ENCODE results near the gene STXBP5. TPM values are rescaled to one million over a fixed set of nuclear protein-coding genes. Genes with fewer than 3 reads are reported as not detected.

STXBP5 gene
- total RNA-seq, 1 donor from 2014 or later, result 14.4 TPM

DNA sequence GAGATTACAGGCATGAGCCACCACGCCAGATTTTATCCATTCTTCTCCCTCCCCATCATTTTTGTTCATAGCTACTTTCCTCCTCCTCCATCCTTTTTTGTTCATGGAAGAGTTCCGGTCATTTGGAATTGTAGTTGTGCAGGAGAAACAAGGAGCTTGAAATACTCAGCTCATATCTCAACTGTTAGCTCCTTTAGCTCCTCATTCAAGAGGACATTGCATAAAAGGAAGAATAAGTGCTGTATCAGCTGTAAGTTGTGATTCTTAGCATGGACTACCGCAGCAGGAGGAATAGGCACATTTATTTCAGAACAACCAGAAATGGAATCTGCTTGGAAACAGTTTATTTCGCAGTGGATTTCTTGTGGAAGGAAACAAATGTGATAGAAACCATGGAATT lies 7.6 kb downstream of the STXBP5 start:
- H3K4me1 ChIP-seq, result peaks cover 37% of the 10 kb centered on the region
- intact Hi-C loops (cut with micrococcal nuclease), result no loop called here
- no peak for DNase-seq
- H3K36me3 ChIP-seq, result no peaks in the 10 kb centered on the region
- H3K9me3 ChIP-seq (replicated peaks), result no peaks in the 10 kb centered on the region
- no peak overlapping the region for H3K4me3 ChIP-seq
- no peak overlapping the region for H3K27ac ChIP-seq (replicated peaks)
- TF ChIP-seq, protein P1, sequence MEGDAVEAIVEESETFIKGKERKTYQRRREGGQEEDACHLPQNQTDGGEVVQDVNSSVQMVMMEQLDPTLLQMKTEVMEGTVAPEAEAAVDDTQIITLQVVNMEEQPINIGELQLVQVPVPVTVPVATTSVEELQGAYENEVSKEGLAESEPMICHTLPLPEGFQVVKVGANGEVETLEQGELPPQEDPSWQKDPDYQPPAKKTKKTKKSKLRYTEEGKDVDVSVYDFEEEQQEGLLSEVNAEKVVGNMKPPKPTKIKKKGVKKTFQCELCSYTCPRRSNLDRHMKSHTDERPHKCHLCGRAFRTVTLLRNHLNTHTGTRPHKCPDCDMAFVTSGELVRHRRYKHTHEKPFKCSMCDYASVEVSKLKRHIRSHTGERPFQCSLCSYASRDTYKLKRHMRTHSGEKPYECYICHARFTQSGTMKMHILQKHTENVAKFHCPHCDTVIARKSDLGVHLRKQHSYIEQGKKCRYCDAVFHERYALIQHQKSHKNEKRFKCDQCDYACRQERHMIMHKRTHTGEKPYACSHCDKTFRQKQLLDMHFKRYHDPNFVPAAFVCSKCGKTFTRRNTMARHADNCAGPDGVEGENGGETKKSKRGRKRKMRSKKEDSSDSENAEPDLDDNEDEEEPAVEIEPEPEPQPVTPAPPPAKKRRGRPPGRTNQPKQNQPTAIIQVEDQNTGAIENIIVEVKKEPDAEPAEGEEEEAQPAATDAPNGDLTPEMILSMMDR (IDR thresholded peaks at IDR 0.05; ENCODE audit: borderline replicate concordance), result no peak
- no peaks in the 10 kb centered on the region for H3K27me3 ChIP-seq (ENCODE audit: low read depth)

DNA sequence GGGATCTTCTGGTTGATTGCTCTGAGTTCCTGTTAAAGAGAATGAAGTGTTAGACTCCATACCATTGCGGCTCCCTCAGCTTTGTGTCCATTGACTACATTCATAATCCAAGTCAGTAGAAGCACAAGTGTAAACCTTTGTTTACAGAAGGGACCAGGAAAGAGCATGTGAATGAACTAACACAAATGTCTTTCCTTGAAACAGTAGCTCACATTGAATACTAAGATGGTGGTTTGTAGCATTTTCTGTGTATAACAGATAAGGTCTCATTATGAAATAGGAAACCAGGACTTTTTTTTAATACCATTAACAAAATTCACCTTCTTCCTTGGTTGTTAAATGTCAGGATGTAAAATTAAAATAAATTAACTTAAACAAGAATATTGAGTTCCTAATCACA lies 8.4 kb downstream of the STXBP5 start:
- DNase-seq, result no peak
- H3K27me3 ChIP-seq (ENCODE audit: low read depth), result no peaks in the 10 kb centered on the region
- TF ChIP-seq, protein P1 (IDR thresholded peaks at IDR 0.05; ENCODE audit: borderline replicate concordance), result no peak
- H3K9me3 ChIP-seq (replicated peaks), result no peaks in the 10 kb centered on the region
- no peak overlapping the region for H3K27ac ChIP-seq (replicated peaks)
- H3K36me3 ChIP-seq, result no peaks in the 10 kb centered on the region
- intact Hi-C loops (cut with micrococcal nuclease), result no loop called here
- H3K4me3 ChIP-seq, result no peak overlapping the region
- peaks cover 29% of the 10 kb centered on the region for H3K4me1 ChIP-seq

DNA sequence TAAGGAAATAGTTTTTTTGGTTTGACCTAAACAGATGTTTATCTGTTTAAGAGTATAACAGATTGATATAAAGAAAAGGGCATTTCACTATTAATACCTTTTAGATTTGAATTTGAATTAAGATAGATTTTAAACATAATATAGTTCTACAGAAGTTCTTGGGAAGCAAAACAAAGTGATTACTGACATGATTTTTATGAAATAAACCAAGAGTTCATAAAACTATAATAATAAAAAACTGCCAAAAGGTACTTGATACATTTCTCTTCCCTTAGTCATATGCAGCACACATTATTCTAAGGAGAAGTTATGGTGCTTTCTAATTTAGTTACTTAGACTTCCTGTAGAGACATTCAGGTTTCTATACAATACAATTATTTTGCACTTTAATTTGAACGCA lies 9.6 kb downstream of the STXBP5 start:
- TF ChIP-seq, protein P1 (IDR thresholded peaks at IDR 0.05; ENCODE audit: borderline replicate concordance), result no peak
- Histone ChIP-seq H3K27me3 (ENCODE audit: low read depth) (no peaks in the 10 kb centered on the region), H3K4me1 (peaks cover 18% of the 10 kb centered on the region), H3K27ac (replicated peaks) (no peak overlapping the region), H3K9me3 (replicated peaks) (no peaks in the 10 kb centered on the region), H3K36me3 (no peaks in the 10 kb centered on the region), H3K4me3 (no peak overlapping the region)
- DNase-seq, result no peak
- intact Hi-C loops (cut with micrococcal nuclease), result no loop called here

DNA sequence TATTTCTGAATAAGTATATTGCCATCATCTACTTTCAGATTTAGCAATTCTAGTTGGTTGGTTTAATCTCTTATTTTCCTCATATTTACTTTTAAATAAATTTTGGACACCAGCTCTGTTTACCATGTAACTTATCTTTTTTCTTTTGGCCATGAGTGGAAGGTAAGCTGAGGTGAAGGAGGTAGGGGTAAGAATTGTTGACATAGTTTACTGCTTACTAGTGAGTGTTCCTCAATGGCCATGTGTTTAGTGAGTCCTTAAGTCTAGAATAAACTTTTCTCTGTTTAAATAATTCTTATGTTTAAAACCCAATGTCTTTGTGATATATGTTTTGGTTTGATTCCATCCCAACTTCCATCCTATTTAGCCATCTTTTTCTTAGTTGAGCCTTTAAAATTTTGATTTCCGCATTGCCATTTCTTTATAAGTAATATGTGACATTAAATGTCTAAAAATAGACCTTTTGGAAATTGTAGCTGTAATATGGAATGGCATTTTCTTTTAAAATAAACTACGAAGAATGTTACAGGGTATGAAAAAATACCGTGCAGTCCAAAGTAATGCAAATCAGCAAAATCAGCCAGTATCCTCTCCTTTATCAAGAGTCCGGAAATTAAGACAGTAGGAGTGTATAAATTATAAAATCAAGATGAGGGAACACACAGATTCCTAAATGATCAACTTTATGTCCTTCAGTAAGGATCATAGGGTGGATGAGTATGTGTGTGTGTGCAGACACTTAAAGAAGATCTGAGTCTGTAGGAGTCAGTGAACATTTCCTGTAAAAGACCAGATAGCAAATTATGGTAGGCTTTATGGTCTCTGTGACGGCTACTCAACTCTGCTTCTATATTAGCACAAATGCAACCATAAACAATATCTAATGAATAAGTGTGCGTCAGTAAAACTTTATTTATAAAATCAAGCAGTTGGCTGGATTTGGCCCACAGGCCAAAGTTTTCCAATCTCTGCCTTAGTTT lies 10.3 kb downstream of the STXBP5 start:
- Histone ChIP-seq H3K9me3 (replicated peaks) (no peaks in the 10 kb centered on the region), H3K27me3 (ENCODE audit: low read depth) (no peaks in the 10 kb centered on the region), H3K4me1 (peaks cover 10% of the 10 kb centered on the region), H3K36me3 (no peaks in the 10 kb centered on the region), H3K27ac (replicated peaks) (no peak overlapping the region), H3K4me3 (no peak overlapping the region)
- no peak for DNase-seq
- intact Hi-C loops (cut with micrococcal nuclease), result no loop called here
- TF ChIP-seq, protein P1 (IDR thresholded peaks at IDR 0.05; ENCODE audit: borderline replicate concordance), result no peak

DNA sequence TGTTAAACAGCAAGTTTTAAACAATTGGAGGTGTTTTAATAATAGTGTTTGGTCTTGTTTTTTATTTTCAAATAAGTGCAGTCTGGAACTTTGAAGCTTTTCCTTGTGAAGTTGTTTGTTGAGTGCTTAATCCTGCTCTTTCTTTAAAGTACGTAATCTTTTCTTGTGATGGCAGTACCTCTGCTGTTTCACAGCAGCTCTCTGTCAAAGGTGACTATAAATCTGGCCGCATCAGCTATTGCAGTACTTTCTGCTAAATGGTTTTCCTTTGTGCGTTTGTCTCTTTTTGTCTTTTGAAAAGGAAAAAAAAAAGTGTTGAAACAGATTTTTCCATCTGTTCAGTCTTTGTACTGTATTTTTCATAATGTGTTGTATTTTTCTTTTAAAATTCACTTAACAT lies 12.7 kb downstream of the STXBP5 start:
- peaks cover 6% of the 10 kb centered on the region for H3K4me1 ChIP-seq
- no peak for DNase-seq
- intact Hi-C loops (cut with micrococcal nuclease), result no loop called here
- no peaks in the 10 kb centered on the region for H3K36me3 ChIP-seq
- H3K27me3 ChIP-seq (ENCODE audit: low read depth), result no peaks in the 10 kb centered on the region
- H3K27ac ChIP-seq (replicated peaks), result no peak overlapping the region
- no peak overlapping the region for H3K4me3 ChIP-seq
- TF ChIP-seq, protein P1 (IDR thresholded peaks at IDR 0.05; ENCODE audit: borderline replicate concordance), result no peak
- H3K9me3 ChIP-seq (replicated peaks), result no peaks in the 10 kb centered on the region

All from left ventricle myocardium inferior (tissue), 1 donor.